OCI-LY7 (cell line): ENCODE results near the gene SLC2A2. TPM values are rescaled to one million over a fixed set of nuclear protein-coding genes. Genes with fewer than 3 reads are reported as not detected.

Experiments
- BruUV-seq: library from RNA; stranded (reverse); fragments of 400-500 nt; replicated peaks from 2 replicates; lab custom pipeline; 2021; lab: Mats Ljungman, UMichigan
- CTCF ChIA-PET: fragments of 300-600 bp; sonication (Branson Sonifier 250); formaldehyde crosslinking; loops from one replicate; lab custom pipeline; 2022; ENCODE audit warnings: antibody characterized with exemption; ENCODE audit not compliant: unreplicated experiment; lab: Charles Lee
- POLR2A ChIA-PET: fragments of 300-600 bp; sonication (Branson Sonifier 250); formaldehyde crosslinking; loops from one replicate; lab custom pipeline; 2022; ENCODE audit warnings: antibody characterized with exemption; lab: Charles Lee
- DNase-seq: peaks from one replicate; pipeline ENCODE4 v3.0.0-alpha.2; 2015; ENCODE audit warnings: low spot score
- H2AFZ ChIP-seq: fragments of 200-600 bp; sonication (generic), shearing (Covaris generic); 2 replicates; pipeline ENCODE4 v1.6.1; 2014; ENCODE audit warnings: mild to moderate bottlenecking, antibody characterized with exemption, low read length, moderate library complexity
- H3K27ac ChIP-seq: fragments of 200-600 bp; sonication (generic); 2 replicates; pipeline ENCODE4 v1.5.1; 2014; ENCODE audit warnings: mixed run types, low read depth, mild to moderate bottlenecking, moderate library complexity, low read length, inconsistent platforms; ENCODE audit not compliant: poor library complexity, severe bottlenecking
- H3K36me3 ChIP-seq: fragments of 200-600 bp; sonication (generic); 2 replicates; pipeline ENCODE4 v1.6.1; 2014; ENCODE audit warnings: mild to moderate bottlenecking, antibody characterized with exemption, low read length, moderate library complexity, mixed read lengths; ENCODE audit not compliant: insufficient read depth
- H3K4me1 ChIP-seq: fragments of 200-600 bp; sonication (generic); 2 replicates; pipeline ENCODE4 v1.5.1; 2014; ENCODE audit warnings: mild to moderate bottlenecking, low read length; ENCODE audit not compliant: insufficient read depth, poor library complexity, severe bottlenecking
- H3K4me2 ChIP-seq: fragments of 200-600 bp; sonication (generic); 2 replicates; pipeline ENCODE4 v1.6.1; 2014; ENCODE audit warnings: mild to moderate bottlenecking, low read length
- H3K4me3 ChIP-seq: fragments of 200-600 bp; sonication (generic); 2 replicates; pipeline ENCODE4 v1.5.1; 2014; ENCODE audit warnings: mild to moderate bottlenecking, low read depth, low read length; ENCODE audit not compliant: poor library complexity, severe bottlenecking
- H3K79me2 ChIP-seq: fragments of 200-600 bp; sonication (generic); 2 replicates; pipeline ENCODE4 v1.6.1; 2016; ENCODE audit warnings: low read depth, mild to moderate bottlenecking, low read length, moderate library complexity, mixed read lengths; ENCODE audit not compliant: insufficient read depth
- H3K9me2 ChIP-seq: fragments of 200-600 bp; sonication (generic); 2 replicates; pipeline ENCODE4 v1.6.1; 2016; ENCODE audit warnings: mild to moderate bottlenecking, low read length, mixed read lengths; ENCODE audit not compliant: insufficient read depth
- H3K9me3 ChIP-seq: fragments of 200-600 bp; sonication (generic); 2 replicates; pipeline ENCODE4 v1.6.1; 2014; ENCODE audit warnings: mild to moderate bottlenecking, mixed run types, low read length, mixed read lengths
- H4K20me1 ChIP-seq: fragments of 200-600 bp; sonication (generic); 2 replicates; pipeline ENCODE4 v1.6.1; 2014; ENCODE audit warnings: mild to moderate bottlenecking, antibody characterized with exemption, low read length, moderate library complexity, mixed read lengths; ENCODE audit not compliant: insufficient read depth
- EZH2phosphoT487 ChIP-seq: fragments of 200-600 bp; sonication (generic); IDR thresholded peaks from 2 replicates; pipeline ENCODE4 v1.6.1; 2018; ENCODE audit warnings: low read depth, borderline replicate concordance, mild to moderate bottlenecking, mixed run types, antibody characterized with exemption, low read length, moderate library complexity, mixed read lengths
- intact Hi-C: fragments of 100-400 bp; cut with micrococcal nuclease; formaldehyde crosslinking; loops from one replicate; pipeline ENCODE4 v1.10.0; 2022; ENCODE audit not compliant: unreplicated experiment
- total RNA-seq, 2 experiments: library from RNA; depleted of rRNA in 1 of 2; stranded (reverse); fragments of >200 nt in 1 of 2; shearing (Covaris generic) in 1 of 2; gene quantifications; 2 replicates each; pipeline ENCODE4 v1.2.3, GENCODE V29; 2014 to 2022
- TF ChIP-seq, protein P1 (sequence below): fragments of 200-600 bp; sonication (generic); conservative IDR thresholded peaks from 2 replicates; pipeline ENCODE4 v1.5.1; 2014; ENCODE audit warnings: mild to moderate bottlenecking, antibody characterized with exemption, low read length, moderate library complexity, mixed read lengths

SLC2A2 gene
- total RNA-seq, 2 experiments from 2014 or later, result not detected

DNA sequence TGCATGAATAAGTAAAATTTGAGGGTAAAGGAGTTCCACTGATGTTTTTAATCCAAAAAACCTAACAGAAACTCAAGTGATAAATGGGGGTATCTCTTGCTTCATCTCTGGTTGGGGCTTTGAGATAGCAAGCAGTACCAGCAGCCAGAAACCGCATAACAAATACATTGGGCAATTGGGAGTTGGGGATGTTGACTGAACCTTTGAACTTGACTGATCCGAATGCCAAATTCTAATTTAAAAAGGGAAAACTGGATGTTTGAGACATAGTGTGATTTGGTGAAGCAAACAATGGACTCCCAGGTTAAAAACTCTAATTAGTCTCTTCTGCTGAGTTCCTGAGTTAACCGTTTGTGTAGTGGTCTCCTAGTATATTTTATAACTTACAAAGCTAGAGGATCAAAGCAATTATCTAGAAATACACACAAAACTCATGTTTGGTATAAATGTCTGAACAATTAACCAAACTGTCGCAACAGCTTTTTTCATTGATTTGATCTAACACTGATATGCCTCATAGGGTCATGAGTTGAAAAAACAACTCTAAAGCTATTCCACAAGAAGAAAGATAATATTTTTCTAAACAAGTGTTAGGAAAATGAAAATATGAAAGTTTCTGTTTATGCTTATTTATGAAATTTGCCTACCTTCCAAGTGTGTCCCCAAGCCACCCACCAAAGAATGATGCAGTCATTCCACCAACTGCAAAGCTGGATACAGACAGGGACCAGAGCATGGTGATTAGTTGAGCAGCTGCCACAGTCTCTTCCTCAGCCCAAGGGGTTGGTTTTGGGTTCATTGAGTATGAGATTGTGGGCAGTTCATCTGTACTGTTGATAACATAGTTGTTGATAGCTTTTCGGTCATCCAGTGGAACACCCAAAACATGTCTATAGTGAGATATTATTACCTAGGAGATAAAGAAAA is 12.4 kb downstream of the SLC2A2 start:
- H3K9me2 ChIP-seq, result no peaks in the 10 kb centered on the region
- no TSS peak for BruUV-seq

DNA sequence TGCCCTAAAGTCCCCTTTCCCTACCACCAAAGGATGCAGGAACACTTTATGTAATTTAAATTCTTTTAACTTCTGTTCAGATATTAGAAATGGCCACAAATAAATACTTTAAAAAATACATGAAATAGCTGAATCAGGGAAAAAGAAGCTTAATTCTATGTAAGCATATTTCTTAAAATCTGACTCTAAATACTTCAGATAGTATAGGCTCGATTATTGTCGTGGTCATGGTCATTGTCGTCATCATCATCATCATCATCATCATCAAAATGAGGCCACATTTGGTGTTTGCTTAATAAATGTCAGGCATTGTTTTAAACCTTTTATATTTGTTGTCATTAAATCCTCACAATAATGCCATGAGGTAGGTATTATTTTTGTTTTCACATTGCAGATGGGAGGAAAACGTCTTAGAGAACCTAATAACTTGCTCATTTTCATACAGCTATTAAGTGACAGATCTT is 14.6 kb downstream of the SLC2A2 start:
- TF ChIP-seq, protein P1, sequence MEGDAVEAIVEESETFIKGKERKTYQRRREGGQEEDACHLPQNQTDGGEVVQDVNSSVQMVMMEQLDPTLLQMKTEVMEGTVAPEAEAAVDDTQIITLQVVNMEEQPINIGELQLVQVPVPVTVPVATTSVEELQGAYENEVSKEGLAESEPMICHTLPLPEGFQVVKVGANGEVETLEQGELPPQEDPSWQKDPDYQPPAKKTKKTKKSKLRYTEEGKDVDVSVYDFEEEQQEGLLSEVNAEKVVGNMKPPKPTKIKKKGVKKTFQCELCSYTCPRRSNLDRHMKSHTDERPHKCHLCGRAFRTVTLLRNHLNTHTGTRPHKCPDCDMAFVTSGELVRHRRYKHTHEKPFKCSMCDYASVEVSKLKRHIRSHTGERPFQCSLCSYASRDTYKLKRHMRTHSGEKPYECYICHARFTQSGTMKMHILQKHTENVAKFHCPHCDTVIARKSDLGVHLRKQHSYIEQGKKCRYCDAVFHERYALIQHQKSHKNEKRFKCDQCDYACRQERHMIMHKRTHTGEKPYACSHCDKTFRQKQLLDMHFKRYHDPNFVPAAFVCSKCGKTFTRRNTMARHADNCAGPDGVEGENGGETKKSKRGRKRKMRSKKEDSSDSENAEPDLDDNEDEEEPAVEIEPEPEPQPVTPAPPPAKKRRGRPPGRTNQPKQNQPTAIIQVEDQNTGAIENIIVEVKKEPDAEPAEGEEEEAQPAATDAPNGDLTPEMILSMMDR, result no peak
- no peak for TF ChIP-seq EZH2phosphoT487
- Histone ChIP-seq H3K4me3 (no peak overlapping the region), H3K4me2 (no peak overlapping the region), H3K27ac (no peak overlapping the region), H3K4me1 (no peaks in the 10 kb centered on the region), H4K20me1 (no peaks in the 10 kb centered on the region), H3K9me3 (no peaks in the 10 kb centered on the region), H3K9me2 (no peaks in the 10 kb centered on the region), H2AFZ (no peak overlapping the region), H3K79me2 (no peaks in the 10 kb centered on the region), H3K36me3 (no peaks in the 10 kb centered on the region)
- intact Hi-C loops, result no loop called here
- POLR2A ChIA-PET, result no interaction called here
- no TSS peak for BruUV-seq
- CTCF ChIA-PET, result no interaction called here
- no peak for DNase-seq

More for the DNA sequence above, 12.4 kb downstream of the SLC2A2 start:
- H4K20me1 ChIP-seq, result no peaks in the 10 kb centered on the region
- no peak overlapping the region for H3K4me3 ChIP-seq
- CTCF ChIA-PET, result no interaction called here
- H2AFZ ChIP-seq, result no peak overlapping the region
- H3K36me3 ChIP-seq, result no peaks in the 10 kb centered on the region
- H3K4me2 ChIP-seq, result no peak overlapping the region
- H3K4me1 ChIP-seq, result no peaks in the 10 kb centered on the region
- H3K27ac ChIP-seq, result no peak overlapping the region
- TF ChIP-seq EZH2phosphoT487, result no peak
- TF ChIP-seq, protein P1, result no peak
- POLR2A ChIA-PET, result interaction anchor here (0.6 to 1.2 kb wide), 4 partner anchors 65 to 1736 kb away, joined by 3 read pairs; no protein-coding TSS in a partner anchor
- no peaks in the 10 kb centered on the region for H3K79me2 ChIP-seq
- intact Hi-C loops, result no loop called here
- no peak for DNase-seq
- H3K9me3 ChIP-seq, result no peaks in the 10 kb centered on the region
